NT2/D1 (cell line): Measurements from ENCODE around the gene SUSD5.

ENCODE experiments used
- SUZ12 ChIP-seq: IDR thresholded peaks from 2 replicates; pipeline ENCODE4 v1.6.1; 2011; ENCODE audit not compliant: insufficient read length, insufficient read depth; ENCODE audit errors: extremely low read depth
- YY1 ChIP-seq: IDR thresholded peaks from 2 replicates; pipeline ENCODE4 v1.6.1; 2011; ENCODE audit not compliant: insufficient read length, insufficient read depth

GRCh38 chr3:33137691-33138090 is 80.9 kb downstream of the SUSD5 start:
- no peak for TF ChIP-seq SUZ12
- no peak for TF ChIP-seq YY1
